GM10266 (cell line): Measurements from ENCODE around the gene MLANA.
A peak's percentile ranks its signal among the peaks of the same experiment; 100 is the strongest.

ENCODE experiments used
- DNase-seq: peaks from one replicate; pipeline ENCODE4 v3.0.0; 2012; ENCODE audit errors: extremely low spot score
- TF ChIP-seq, protein P1 (sequence below): IDR thresholded peaks from 2 replicates; pipeline ENCODE4 v1.5.1; 2012; ENCODE audit warnings: mild to moderate bottlenecking, low read depth; ENCODE audit not compliant: control insufficient read depth, insufficient read depth; ENCODE audit errors: missing control alignments

Gene MLANA

DNA sequence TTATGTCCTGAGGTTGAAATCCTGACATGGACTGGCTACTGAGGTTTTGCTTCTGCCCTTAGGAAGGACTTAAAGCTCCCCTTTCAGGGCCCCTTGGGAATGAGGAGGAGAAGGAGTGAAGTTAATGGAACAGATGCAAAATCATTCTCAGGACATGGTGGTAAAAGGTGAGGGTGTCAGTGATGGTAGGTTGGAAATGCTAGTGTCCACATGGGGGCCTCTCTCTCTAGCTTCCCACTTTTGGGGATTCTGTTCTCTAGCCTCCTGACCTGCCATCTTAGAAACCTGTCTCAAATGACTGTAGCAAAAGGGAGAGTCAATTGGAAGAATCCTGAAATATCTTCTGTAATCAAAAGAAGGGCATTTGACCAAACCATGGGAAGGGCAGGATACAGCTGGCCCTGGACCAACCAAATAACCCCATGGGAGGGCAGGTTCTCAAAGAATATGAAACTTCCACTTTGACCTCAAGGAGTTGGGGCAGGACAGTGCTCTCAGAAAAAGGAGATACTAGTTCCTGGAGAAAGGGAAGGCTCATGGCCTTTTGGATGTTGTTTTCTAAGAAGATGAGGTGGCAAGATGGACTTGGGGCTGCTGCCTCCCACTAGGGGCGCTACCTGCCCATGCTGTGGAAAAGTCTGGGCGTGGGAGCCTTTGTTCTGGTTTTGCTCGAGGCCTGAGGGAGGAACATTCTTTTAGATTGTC lies 21.2 kb upstream of the MLANA start:
- no peak for DNase-seq
- TF ChIP-seq, protein P1, sequence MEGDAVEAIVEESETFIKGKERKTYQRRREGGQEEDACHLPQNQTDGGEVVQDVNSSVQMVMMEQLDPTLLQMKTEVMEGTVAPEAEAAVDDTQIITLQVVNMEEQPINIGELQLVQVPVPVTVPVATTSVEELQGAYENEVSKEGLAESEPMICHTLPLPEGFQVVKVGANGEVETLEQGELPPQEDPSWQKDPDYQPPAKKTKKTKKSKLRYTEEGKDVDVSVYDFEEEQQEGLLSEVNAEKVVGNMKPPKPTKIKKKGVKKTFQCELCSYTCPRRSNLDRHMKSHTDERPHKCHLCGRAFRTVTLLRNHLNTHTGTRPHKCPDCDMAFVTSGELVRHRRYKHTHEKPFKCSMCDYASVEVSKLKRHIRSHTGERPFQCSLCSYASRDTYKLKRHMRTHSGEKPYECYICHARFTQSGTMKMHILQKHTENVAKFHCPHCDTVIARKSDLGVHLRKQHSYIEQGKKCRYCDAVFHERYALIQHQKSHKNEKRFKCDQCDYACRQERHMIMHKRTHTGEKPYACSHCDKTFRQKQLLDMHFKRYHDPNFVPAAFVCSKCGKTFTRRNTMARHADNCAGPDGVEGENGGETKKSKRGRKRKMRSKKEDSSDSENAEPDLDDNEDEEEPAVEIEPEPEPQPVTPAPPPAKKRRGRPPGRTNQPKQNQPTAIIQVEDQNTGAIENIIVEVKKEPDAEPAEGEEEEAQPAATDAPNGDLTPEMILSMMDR: peak; percentile 36

DNA sequence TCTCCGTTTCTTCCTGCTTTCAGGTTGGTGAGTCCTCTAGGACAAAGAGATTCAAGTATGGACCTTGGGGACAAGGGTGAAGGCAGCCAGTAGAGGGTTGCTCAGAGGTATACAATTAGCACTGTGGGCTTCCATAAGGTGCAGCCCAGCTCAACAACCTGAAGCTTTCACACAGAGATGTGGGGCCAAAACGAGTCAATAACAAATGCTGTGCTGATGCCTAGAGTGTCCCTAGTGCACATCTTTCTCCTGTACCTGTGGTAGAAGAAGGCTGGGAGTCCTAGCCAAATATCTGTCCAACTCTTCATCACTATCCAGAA lies 20.7 kb upstream of the MLANA start:
- no peak for DNase-seq
- TF ChIP-seq, protein P1: no peak

DNA sequence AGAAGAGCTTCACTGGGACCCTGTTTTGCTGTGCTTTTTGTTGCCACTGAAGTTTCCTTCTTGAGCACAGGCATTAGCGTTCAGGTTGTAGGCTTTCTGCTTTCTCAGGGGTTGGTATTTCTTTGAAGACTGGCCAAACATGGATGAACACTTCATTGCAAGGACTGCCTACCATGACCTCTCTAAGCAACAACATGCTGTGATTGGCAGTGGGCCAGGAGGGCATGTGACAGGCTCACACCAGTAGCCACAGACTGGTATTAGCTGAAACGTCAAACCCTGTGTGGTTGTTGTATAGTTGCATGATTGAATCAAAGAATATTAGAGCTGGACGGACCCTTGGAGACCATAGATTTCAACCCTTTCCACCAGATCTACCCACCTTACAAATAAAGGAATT lies 20.0 kb upstream of the MLANA start:
- no peak for DNase-seq
- TF ChIP-seq, protein P1: no peak

DNA sequence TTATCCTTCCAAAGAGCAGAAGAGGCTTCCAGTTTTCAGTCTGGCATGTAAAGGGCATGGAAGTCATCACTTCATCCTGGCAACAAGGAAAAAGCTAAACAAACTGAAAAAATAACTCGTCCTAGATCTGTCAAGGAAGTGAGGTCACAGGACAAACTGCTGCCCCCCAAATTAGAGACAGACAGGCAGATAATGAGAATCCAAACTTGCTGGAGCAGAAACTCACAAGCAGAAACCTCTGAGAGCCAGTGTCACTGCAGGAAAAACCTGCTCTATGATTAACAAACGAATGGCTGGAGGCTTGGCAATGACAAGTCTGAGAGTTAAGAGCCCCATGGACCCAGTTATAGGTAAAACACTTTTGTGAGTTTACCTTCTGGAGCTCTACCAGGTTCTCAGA lies 18.9 kb upstream of the MLANA start:
- TF ChIP-seq, protein P1: no peak
- no peak for DNase-seq

DNA sequence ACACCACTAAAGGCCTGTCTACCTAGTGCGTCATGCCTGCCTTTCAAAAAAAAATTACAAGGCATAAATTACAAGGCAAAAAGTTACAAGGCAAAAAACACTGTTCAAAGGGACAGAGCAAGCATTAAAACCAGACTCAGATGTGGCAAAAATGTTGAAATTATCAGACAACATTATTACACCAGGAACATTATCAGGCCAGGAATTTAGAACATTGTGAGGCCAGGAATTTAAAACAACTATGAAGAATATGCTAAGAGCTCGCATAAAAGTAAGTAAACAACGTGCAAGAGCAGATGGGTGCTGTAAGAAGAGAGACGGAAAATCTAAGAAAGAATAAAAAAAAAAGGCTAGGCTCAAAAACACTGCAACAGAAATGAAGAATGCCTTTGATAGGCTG lies 18.2 kb upstream of the MLANA start:
- TF ChIP-seq, protein P1: no peak
- no peak for DNase-seq

DNA sequence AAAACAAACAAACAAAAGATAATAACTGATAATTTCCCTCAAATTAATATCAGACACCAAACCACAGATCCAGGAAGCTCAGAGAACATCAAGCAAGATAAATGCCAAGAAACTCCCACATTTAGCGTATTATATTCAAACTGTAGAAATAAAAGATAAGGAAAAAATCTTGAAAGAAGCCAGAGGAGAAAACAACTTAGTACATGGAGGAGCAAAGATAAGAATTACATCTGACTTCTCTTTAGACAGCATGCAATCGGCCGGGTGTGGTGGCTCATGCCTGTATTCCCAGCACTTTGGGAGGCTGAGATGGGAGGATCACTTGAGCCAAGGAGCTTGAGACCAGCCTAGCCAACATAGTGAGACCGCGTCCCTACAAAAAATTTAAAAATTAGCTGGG lies 17.2 kb upstream of the MLANA start:
- TF ChIP-seq, protein P1: no peak
- no peak for DNase-seq

DNA sequence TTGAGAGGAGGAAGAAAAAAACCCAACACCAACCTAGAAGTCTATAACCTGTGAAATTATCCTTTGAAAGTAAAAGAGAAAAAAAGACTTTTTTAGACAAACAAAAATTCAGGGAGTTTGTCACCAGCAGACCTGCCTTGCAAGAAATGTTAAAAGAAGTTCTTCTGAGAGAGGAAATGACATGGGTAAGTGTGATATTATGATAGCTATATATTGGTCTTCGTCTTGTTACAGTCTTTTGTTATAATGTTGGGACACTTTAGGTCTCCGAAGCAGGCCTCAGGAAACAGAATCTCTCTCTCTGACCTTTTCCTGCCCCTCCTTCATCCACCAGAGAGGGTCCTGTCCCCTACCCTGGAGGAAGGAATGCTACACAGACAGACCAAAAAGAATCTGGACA lies 16.6 kb upstream of the MLANA start:
- TF ChIP-seq, protein P1: no peak
- DNase-seq: no peak
